Heart left ventricle (tissue), 13 donors: ENCODE data around the gene CD300LD.

Source experiments
- POLR2A ChIP-seq, 2 donors: fragments of 450-650 bp; IDR thresholded peaks; one replicate each; pipeline ENCODE4 v1.6.1; 2017; ENCODE audit warnings: antibody characterized with exemption in 2 of 2, mild to moderate bottlenecking in 2 of 2, moderate library complexity in 2 of 2
- TF ChIP-seq, protein P1 (sequence below), 12 donors: fragments of 200-600 bp; sonication (generic) in 4 of 12; IDR thresholded peaks; one replicate each; pipeline versions ENCODE4 v1.5.0 to v1.8.0; 2018 to 2022; ENCODE audit warnings: antibody characterized with exemption in 12 of 12, mild to moderate bottlenecking in 5 of 12
- donor health status: ischemic (EF 13 %, LVEDD 7.1; RV severe dilation, severe dysfunction).
- donor health status: DM: no; HTN: yes; CAD: no.
- donor health status: DM: no; HTN: no; CAD: no.
- donor health status: ischemic (EF 25% LVEDD 6.9; RV normal size, moderate dysfunction).
- donor health status: ischemic (EF 25% LVEDD 5.7; RV mildly dilated, moderate dysfunction).
- donor health status: ischemic (EF 35%, LVEDD 5.7; RV mildly dilated, moderate dysfunction).
- donor health status: nonischemic (EF 11% LVEDD 7.7; RV severe dilation, severe dysfunction).
- donor health status: DM: yes; HTN: yes; CAD: no.
- donor health status: PGD.
- donor health status: ischemic (EF 29% LVEDD 5.4; RV normal size, mild dysfunction).
- donor health status: nonischemic (EF 23%, LVEDD 6.1; RV moderate dilation, normal function).

DNA sequence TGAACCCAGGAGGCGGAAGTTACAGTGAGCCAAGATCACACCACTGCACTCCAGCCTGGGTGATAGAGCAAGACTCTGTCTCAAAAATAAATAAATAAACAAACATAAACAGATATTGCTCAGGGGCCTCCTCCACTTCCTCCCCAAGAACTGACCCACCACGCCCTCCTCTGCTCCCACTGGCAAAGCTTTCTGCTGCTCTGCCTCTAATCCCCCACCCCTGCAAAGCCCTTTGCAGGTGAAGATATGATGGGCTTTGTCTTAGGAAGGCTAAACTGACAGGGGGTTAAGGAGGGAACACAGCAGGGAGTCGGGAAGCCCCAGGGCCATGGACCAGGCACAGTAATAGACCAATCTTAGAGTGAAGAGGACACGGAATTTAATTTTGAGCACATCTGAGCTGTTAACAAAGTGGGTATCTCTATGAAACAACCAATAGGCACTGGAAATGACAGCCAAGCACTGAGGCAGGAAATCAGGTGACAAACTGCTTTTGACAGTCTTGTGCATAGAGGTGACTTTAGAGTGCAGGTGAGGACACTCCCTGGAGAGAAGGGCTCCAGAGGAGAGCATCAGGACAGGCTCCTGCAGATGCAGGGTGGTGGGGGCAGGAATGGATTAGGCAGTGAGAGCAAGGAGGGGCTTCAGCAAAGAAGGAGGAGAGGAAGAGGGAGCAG, 6.4 kb upstream of the CD300LD start:
- no peak for TF ChIP-seq POLR2A (IDR thresholded peaks at IDR 0.05)
- TF ChIP-seq, protein P1, sequence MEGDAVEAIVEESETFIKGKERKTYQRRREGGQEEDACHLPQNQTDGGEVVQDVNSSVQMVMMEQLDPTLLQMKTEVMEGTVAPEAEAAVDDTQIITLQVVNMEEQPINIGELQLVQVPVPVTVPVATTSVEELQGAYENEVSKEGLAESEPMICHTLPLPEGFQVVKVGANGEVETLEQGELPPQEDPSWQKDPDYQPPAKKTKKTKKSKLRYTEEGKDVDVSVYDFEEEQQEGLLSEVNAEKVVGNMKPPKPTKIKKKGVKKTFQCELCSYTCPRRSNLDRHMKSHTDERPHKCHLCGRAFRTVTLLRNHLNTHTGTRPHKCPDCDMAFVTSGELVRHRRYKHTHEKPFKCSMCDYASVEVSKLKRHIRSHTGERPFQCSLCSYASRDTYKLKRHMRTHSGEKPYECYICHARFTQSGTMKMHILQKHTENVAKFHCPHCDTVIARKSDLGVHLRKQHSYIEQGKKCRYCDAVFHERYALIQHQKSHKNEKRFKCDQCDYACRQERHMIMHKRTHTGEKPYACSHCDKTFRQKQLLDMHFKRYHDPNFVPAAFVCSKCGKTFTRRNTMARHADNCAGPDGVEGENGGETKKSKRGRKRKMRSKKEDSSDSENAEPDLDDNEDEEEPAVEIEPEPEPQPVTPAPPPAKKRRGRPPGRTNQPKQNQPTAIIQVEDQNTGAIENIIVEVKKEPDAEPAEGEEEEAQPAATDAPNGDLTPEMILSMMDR (IDR thresholded peaks at IDR 0.05), result no peak
